ENCODE data around the gene KCNQ1OT1.

DNA sequence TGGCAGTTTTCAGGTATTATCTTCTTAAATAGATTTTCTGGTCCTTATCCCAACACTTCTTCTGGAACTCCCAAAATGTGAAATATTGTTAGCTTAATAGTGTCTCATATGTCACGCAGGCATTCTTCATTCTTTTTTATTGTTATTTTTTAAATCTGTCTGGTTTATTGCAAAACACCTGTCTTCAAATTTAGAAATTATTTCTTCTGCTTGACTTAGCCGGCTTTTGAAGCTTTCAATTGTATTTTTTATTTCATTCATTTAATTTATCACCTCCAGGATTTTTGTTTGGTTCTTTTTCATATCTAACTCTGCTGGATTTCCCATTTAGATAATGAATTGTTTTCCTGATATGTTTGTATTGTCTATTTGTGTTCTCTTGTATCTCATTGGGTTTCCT, 49.9 kb downstream of the KCNQ1OT1 start:
- no peak for TF ChIP-seq ARNTL (CRISPR knock-in tag; IDR thresholded peaks at IDR 0.05; ENCODE audit: borderline replicate concordance, low read depth)
- no peak for TF ChIP-seq ZFP3 (CRISPR knock-in tag; IDR thresholded peaks at IDR 0.05)
- TF ChIP-seq ISL1 (CRISPR knock-in tag; IDR thresholded peaks at IDR 0.05) = no peak
- TF ChIP-seq PPARA (CRISPR knock-in tag; IDR thresholded peaks at IDR 0.05; ENCODE audit: borderline replicate concordance) = no peak
- no peak for TF ChIP-seq SNAI2 (CRISPR knock-in tag; IDR thresholded peaks at IDR 0.05)
- TF ChIP-seq POU6F1 (CRISPR knock-in tag; IDR thresholded peaks at IDR 0.05; ENCODE audit: borderline replicate concordance, low read depth) = no peak
- TF ChIP-seq, protein P1, sequence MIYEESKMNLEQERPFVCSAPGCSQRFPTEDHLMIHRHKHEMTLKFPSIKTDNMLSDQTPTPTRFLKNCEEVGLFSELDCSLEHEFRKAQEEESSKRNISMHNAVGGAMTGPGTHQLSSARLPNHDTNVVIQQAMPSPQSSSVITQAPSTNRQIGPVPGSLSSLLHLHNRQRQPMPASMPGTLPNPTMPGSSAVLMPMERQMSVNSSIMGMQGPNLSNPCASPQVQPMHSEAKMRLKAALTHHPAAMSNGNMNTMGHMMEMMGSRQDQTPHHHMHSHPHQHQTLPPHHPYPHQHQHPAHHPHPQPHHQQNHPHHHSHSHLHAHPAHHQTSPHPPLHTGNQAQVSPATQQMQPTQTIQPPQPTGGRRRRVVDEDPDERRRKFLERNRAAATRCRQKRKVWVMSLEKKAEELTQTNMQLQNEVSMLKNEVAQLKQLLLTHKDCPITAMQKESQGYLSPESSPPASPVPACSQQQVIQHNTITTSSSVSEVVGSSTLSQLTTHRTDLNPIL (CRISPR knock-in tag; IDR thresholded peaks at IDR 0.05; ENCODE audit: low read depth) = no peak
